OCI-LY7 (cell line): ENCODE results near the gene XPNPEP3. TPM values are rescaled to one million over a fixed set of nuclear protein-coding genes. Genes with fewer than 3 reads are reported as not detected.

Source experiments
- BruUV-seq: library from RNA; stranded (reverse); fragments of 400-500 nt; replicated peaks from 2 replicates; lab custom pipeline; 2021; lab: Mats Ljungman, UMichigan
- CTCF ChIA-PET: fragments of 300-600 bp; sonication (Branson Sonifier 250); formaldehyde crosslinking; loops from one replicate; lab custom pipeline; 2022; ENCODE audit warnings: antibody characterized with exemption; ENCODE audit not compliant: unreplicated experiment; lab: Charles Lee
- POLR2A ChIA-PET: fragments of 300-600 bp; sonication (Branson Sonifier 250); formaldehyde crosslinking; loops from one replicate; lab custom pipeline; 2022; ENCODE audit warnings: antibody characterized with exemption; lab: Charles Lee
- DNase-seq: peaks from one replicate; pipeline ENCODE4 v3.0.0-alpha.2; 2015; ENCODE audit warnings: low spot score
- H2AFZ ChIP-seq: fragments of 200-600 bp; sonication (generic), shearing (Covaris generic); 2 replicates; pipeline ENCODE4 v1.6.1; 2014; ENCODE audit warnings: mild to moderate bottlenecking, antibody characterized with exemption, low read length, moderate library complexity
- H3K27ac ChIP-seq: fragments of 200-600 bp; sonication (generic); 2 replicates; pipeline ENCODE4 v1.5.1; 2014; ENCODE audit warnings: mixed run types, low read depth, mild to moderate bottlenecking, moderate library complexity, low read length, inconsistent platforms; ENCODE audit not compliant: poor library complexity, severe bottlenecking
- H3K36me3 ChIP-seq: fragments of 200-600 bp; sonication (generic); 2 replicates; pipeline ENCODE4 v1.6.1; 2014; ENCODE audit warnings: mild to moderate bottlenecking, antibody characterized with exemption, low read length, moderate library complexity, mixed read lengths; ENCODE audit not compliant: insufficient read depth
- H3K4me1 ChIP-seq: fragments of 200-600 bp; sonication (generic); 2 replicates; pipeline ENCODE4 v1.5.1; 2014; ENCODE audit warnings: mild to moderate bottlenecking, low read length; ENCODE audit not compliant: insufficient read depth, poor library complexity, severe bottlenecking
- H3K4me2 ChIP-seq: fragments of 200-600 bp; sonication (generic); 2 replicates; pipeline ENCODE4 v1.6.1; 2014; ENCODE audit warnings: mild to moderate bottlenecking, low read length
- H3K4me3 ChIP-seq: fragments of 200-600 bp; sonication (generic); 2 replicates; pipeline ENCODE4 v1.5.1; 2014; ENCODE audit warnings: mild to moderate bottlenecking, low read depth, low read length; ENCODE audit not compliant: poor library complexity, severe bottlenecking
- H3K79me2 ChIP-seq: fragments of 200-600 bp; sonication (generic); 2 replicates; pipeline ENCODE4 v1.6.1; 2016; ENCODE audit warnings: low read depth, mild to moderate bottlenecking, low read length, moderate library complexity, mixed read lengths; ENCODE audit not compliant: insufficient read depth
- H3K9me2 ChIP-seq: fragments of 200-600 bp; sonication (generic); 2 replicates; pipeline ENCODE4 v1.6.1; 2016; ENCODE audit warnings: mild to moderate bottlenecking, low read length, mixed read lengths; ENCODE audit not compliant: insufficient read depth
- H3K9me3 ChIP-seq: fragments of 200-600 bp; sonication (generic); 2 replicates; pipeline ENCODE4 v1.6.1; 2014; ENCODE audit warnings: mild to moderate bottlenecking, mixed run types, low read length, mixed read lengths
- H4K20me1 ChIP-seq: fragments of 200-600 bp; sonication (generic); 2 replicates; pipeline ENCODE4 v1.6.1; 2014; ENCODE audit warnings: mild to moderate bottlenecking, antibody characterized with exemption, low read length, moderate library complexity, mixed read lengths; ENCODE audit not compliant: insufficient read depth
- CTCF ChIP-seq: fragments of 200-600 bp; sonication (generic); conservative IDR thresholded peaks from 2 replicates; pipeline ENCODE4 v1.5.1; 2014; ENCODE audit warnings: mild to moderate bottlenecking, antibody characterized with exemption, low read length, moderate library complexity, mixed read lengths
- EZH2phosphoT487 ChIP-seq: fragments of 200-600 bp; sonication (generic); IDR thresholded peaks from 2 replicates; pipeline ENCODE4 v1.6.1; 2018; ENCODE audit warnings: low read depth, borderline replicate concordance, mild to moderate bottlenecking, mixed run types, antibody characterized with exemption, low read length, moderate library complexity, mixed read lengths
- intact Hi-C: fragments of 100-400 bp; cut with micrococcal nuclease; formaldehyde crosslinking; loops from one replicate; pipeline ENCODE4 v1.10.0; 2022; ENCODE audit not compliant: unreplicated experiment
- total RNA-seq, 2 experiments: library from RNA; depleted of rRNA in 1 of 2; stranded (reverse); fragments of >200 nt in 1 of 2; shearing (Covaris generic) in 1 of 2; gene quantifications; 2 replicates each; pipeline ENCODE4 v1.2.3, GENCODE V29; 2014 to 2022

XPNPEP3 gene
- total RNA-seq, 2 experiments from 2014 or later = 12.2 to 22.4 TPM

- TF ChIP-seq CTCF (no peak), EZH2phosphoT487 (no peak)
- no TSS peak for BruUV-seq
- Histone ChIP-seq H3K9me2 (no peaks in the 10 kb centered on the region), H3K79me2 (0 out of 2 replicates have a peak, but pooled peaks cover 3% of the 10 kb centered on the region), H3K36me3 (peaks cover 91% of the 10 kb centered on the region), H3K4me1 (peaks cover 9% of the 10 kb centered on the region), H3K4me2 (no peak overlapping the region), H3K27ac (no peak overlapping the region), H3K9me3 (no peaks in the 10 kb centered on the region), H4K20me1 (peaks cover 3% of the 10 kb centered on the region; the same call in 1 of the 2 replicates), H3K4me3 (no peak overlapping the region), H2AFZ (no peak overlapping the region)
- CTCF ChIA-PET = no interaction called here
- intact Hi-C loops = no loop called here
- POLR2A ChIA-PET = interaction anchor here (0.7 kb wide), 1 partner anchor 39 kb away, joined by 6 read pairs; no protein-coding TSS in a partner anchor
- DNase-seq = no peak
These were observed 110.3 kb downstream of the XPNPEP3 start for GRCh38 chr22:40967111-40967760.

- POLR2A ChIA-PET = interaction anchor here (0.5 to 0.8 kb wide), 3 partner anchors 9 to 335 kb away, joined by 3 read pairs; no protein-coding TSS in a partner anchor
- no peaks in the 10 kb centered on the region for H3K79me2 ChIP-seq
- intact Hi-C loops = no loop called here
These were observed 115.6 kb downstream of the XPNPEP3 start for GRCh38 chr22:40972587-40972986.

More at GRCh38 chr22:40972587-40972986, 115.6 kb downstream of the XPNPEP3 start:
- TF ChIP-seq CTCF (no peak), EZH2phosphoT487 (no peak)
- no peak overlapping the region for H2AFZ ChIP-seq
- H3K36me3 ChIP-seq = peaks cover 57% of the 10 kb centered on the region
- peaks cover 3% of the 10 kb centered on the region; the same call in 1 of the 2 replicates for H4K20me1 ChIP-seq
- no peak overlapping the region for H3K27ac ChIP-seq
- H3K9me3 ChIP-seq = no peaks in the 10 kb centered on the region
- no TSS peak for BruUV-seq
- H3K4me3 ChIP-seq = no peak overlapping the region
- no peak overlapping the region for H3K4me2 ChIP-seq
- H3K4me1 ChIP-seq = no peaks in the 10 kb centered on the region
- CTCF ChIA-PET = interaction anchor here (0.5 to 0.8 kb wide), 2 partner anchors 9 to 81 kb away, joined by 3 read pairs; no protein-coding TSS in a partner anchor
- no peak for DNase-seq
- no peaks in the 10 kb centered on the region for H3K9me2 ChIP-seq
